Measurements from ENCODE around the gene PHKG1. TPM values are rescaled to one million over a fixed set of nuclear protein-coding genes. Genes with fewer than 3 reads are reported as not detected.
"Not testable (repeated sequence)": the region's sequence is repeated elsewhere in the genome, so short reads cannot be mapped to it uniquely, and the experiment has no call there.

PHKG1 gene
- total and polyA plus RNA-seq, 2 of the 8 experiments (the other 6 are each of a cell fraction or from before 2014, with no cell fraction given) = 0.03 to 0.61 TPM

DNA sequence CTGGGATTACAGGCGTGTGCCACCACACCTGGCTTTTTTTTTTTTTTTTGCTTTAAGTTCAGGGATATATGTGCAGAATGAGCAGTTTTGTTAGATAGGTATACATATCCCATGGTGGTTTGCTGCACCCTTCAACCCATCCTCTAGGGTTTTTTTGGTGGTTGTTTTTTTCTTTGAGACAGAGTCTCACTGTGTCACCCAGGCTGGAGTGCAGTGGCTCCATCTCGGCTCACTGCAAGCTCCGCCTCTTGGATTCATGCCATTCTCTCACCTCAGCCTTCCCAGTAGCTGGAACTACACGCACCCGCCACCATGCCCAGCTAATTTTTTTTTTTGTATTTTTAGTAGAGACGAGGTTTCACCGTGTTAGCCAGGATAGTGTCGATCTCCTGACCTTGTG, 44.0 kb downstream of the PHKG1 start:
- H3K27ac ChIP-seq (ENCODE audit: low read depth, low read length); H3K9ac ChIP-seq (replicated peaks in 1 of 4; ENCODE audit: extremely low read depth in 1 of 4, low read depth in 3 of 4, low read length in 3 of 4): not testable (repeated sequence)
- POLR2A ChIA-PET (ENCODE audit: partially characterized antibody) = interaction anchor here (0.6 to 44.4 kb wide), 4 partner anchors 9 to 94 kb away, joined by 3 to 869 read pairs (median 5); partner anchors contain the start of gene SUMF2

More for the DNA sequence above, 44.0 kb downstream of the PHKG1 start:
- H2BK12ac ChIP-seq (ENCODE audit: low read depth, low read length); H2BK5ac ChIP-seq (ENCODE audit: low read depth, low read length); H3K9me3 ChIP-seq (ENCODE audit: insufficient read depth in 2 of 2, low read depth in 1 of 2, low read length in 1 of 2); FAIRE-seq; H2BK120ac ChIP-seq (replicated peaks; ENCODE audit: low read depth, low read length); H3K23ac ChIP-seq (ENCODE audit: insufficient read length); H4K5ac ChIP-seq (ENCODE audit: insufficient read length, low read depth, low read length); H4K20me1 ChIP-seq (replicated peaks in 1 of 2; ENCODE audit: control insufficient read depth in 1 of 2, insufficient read depth in 2 of 2, low read length in 2 of 2); H3K23me2 ChIP-seq (ENCODE audit: low read depth, low read length); H3K14ac ChIP-seq (ENCODE audit: insufficient read length); H2BK20ac ChIP-seq (ENCODE audit: low read length); H4K8ac ChIP-seq (ENCODE audit: extremely low read depth, insufficient read depth, low read length); H2BK15ac ChIP-seq (ENCODE audit: low read length); DNase-seq (ENCODE audit: low read depth in 1 of 2, low spot score in 2 of 2); H3K4me3 ChIP-seq (ENCODE audit: extremely low read depth in 1 of 4, insufficient read depth in 2 of 4, low read depth in 3 of 4, low read length in 4 of 4); H2AK5ac ChIP-seq (ENCODE audit: low read depth, low read length); H3K4me2 ChIP-seq (ENCODE audit: insufficient read depth in 1 of 2, low read depth in 2 of 2, low read length in 2 of 2); H3K18ac ChIP-seq (ENCODE audit: extremely low read depth, low read length); H3K56ac ChIP-seq (replicated peaks; ENCODE audit: insufficient read length, low read depth, low read length); H3K79me1 ChIP-seq (ENCODE audit: low read depth, low read length); H3K27me3 ChIP-seq (replicated peaks in 1 of 4; ENCODE audit: control insufficient read depth in 3 of 4, extremely low read depth in 1 of 4, insufficient read depth in 3 of 4, low read length in 3 of 4); H4K91ac ChIP-seq (replicated peaks; ENCODE audit: insufficient read length, low read length); H2AFZ ChIP-seq (ENCODE audit: low read length); H3K4ac ChIP-seq (replicated peaks; ENCODE audit: insufficient read length, low read depth, low read length): not testable (repeated sequence)
- Histone ChIP-seq H3K4me1 (replicated peaks in 1 of 4; ENCODE audit: control insufficient read depth in 3 of 4, insufficient read depth in 4 of 4, low read length in 3 of 4) (peaks cover 0 to 11% (median 1%) of the 10 kb centered on the region in 4 experiments; a peak in 6 of 7 replicates), H3K79me2 (ENCODE audit: control insufficient read depth in 1 of 2, insufficient read depth in 2 of 2, low read length in 2 of 2) (peaks cover 7 to 40% of the 10 kb centered on the region in 2 experiments), H3K36me3 (ENCODE audit: control insufficient read depth in 2 of 4, insufficient read depth in 4 of 4, low read length in 3 of 4) (peaks cover 4 to 13% (median 6%) of the 10 kb centered on the region in 4 experiments; a peak in 7 of 8 replicates)
- CTCF ChIA-PET (ENCODE audit: partially characterized antibody) = interaction anchor here (0.7 kb wide), 1 partner anchor 15 kb away, joined by 3 read pairs; no protein-coding TSS in a partner anchor
- 85% methylated on average over 8 of the region's 8 CpGs; no CpG with 5 or more reads in 1 of the 2 experiments for WGBS, 2 experiments (ENCODE audit: extremely low coverage in 1 of 2, insufficient coverage in 1 of 2, insufficient read length in 1 of 2, insufficient replicate concordance in 2 of 2, low coverage in 1 of 2, low lambda C conversion rate in 2 of 2, missing lambda C conversion rate in 1 of 2)

Measured in H1 (cell line).